Karpas-422 (cell line): ENCODE data around the gene BMPR1B. TPM values are rescaled to one million over a fixed set of nuclear protein-coding genes. Genes with fewer than 3 reads are reported as not detected.

Source experiments
- DNase-seq: peaks from one replicate; pipeline ENCODE4 v3.0.0-alpha.2; 2015
- H2AFZ ChIP-seq: fragments of 200-600 bp; sonication (generic); 2 replicates; pipeline ENCODE4 v1.6.1; 2014; ENCODE audit warnings: antibody characterized with exemption, low read length, mixed read lengths
- H3K27ac ChIP-seq: fragments of 200-600 bp; sonication (generic); 2 replicates; pipeline ENCODE4 v1.5.1; 2014; ENCODE audit warnings: mild to moderate bottlenecking, low read length, moderate library complexity
- H3K27me3 ChIP-seq: fragments of 200-600 bp; sonication (generic); 2 replicates; pipeline ENCODE4 v1.6.1; 2014; ENCODE audit warnings: low read length, mixed read lengths
- H3K36me3 ChIP-seq: fragments of 200-600 bp; sonication (generic); 2 replicates; pipeline ENCODE4 v1.6.1; 2014; ENCODE audit warnings: low read length, mixed read lengths; ENCODE audit not compliant: insufficient read depth
- H3K4me1 ChIP-seq: fragments of 200-600 bp; sonication (generic); 2 replicates; pipeline ENCODE4 v1.6.1; 2014; ENCODE audit warnings: mild to moderate bottlenecking, low read length, mixed read lengths
- H3K4me2 ChIP-seq: fragments of 200-600 bp; sonication (generic); 2 replicates; pipeline ENCODE4 v1.6.1; 2014; ENCODE audit warnings: low read length, low read depth, mild to moderate bottlenecking; ENCODE audit not compliant: poor library complexity, severe bottlenecking
- H3K4me3 ChIP-seq: fragments of 200-600 bp; sonication (generic); 2 replicates; pipeline ENCODE4 v1.5.1; 2014; ENCODE audit warnings: mild to moderate bottlenecking, antibody characterized with exemption, low read length, mixed read lengths
- H3K79me2 ChIP-seq: fragments of 200-600 bp; sonication (generic); 2 replicates; pipeline ENCODE4 v1.6.1; 2014; ENCODE audit warnings: mild to moderate bottlenecking, low read length, mixed read lengths
- H3K9ac ChIP-seq: fragments of 200-600 bp; sonication (generic); 2 replicates; pipeline ENCODE4 v1.6.0; 2014; ENCODE audit warnings: low read length
- H3K9me2 ChIP-seq: fragments of 200-600 bp; sonication (generic), shearing (Covaris generic); replicated peaks from 2 replicates; pipeline ENCODE4 v1.6.0; 2014; ENCODE audit warnings: mild to moderate bottlenecking, low read length, moderate library complexity; ENCODE audit not compliant: insufficient read depth
- H3K9me3 ChIP-seq: fragments of 300-700, 200-600 bp; sonication (generic); 2 replicates; pipeline ENCODE4 v1.6.1; 2014; ENCODE audit warnings: low read length, mixed read lengths
- H4K20me1 ChIP-seq: fragments of 200-600 bp; sonication (generic); 2 replicates; pipeline ENCODE4 v1.6.1; 2014; ENCODE audit warnings: mild to moderate bottlenecking, antibody characterized with exemption, low read length, low read depth; ENCODE audit not compliant: insufficient read depth
- total RNA-seq: library from RNA; depleted of rRNA; stranded (reverse); fragments of >200 nt; shearing (Covaris generic); gene quantifications from 2 replicates; pipeline ENCODE4 v1.2.3, GENCODE V29; 2014; ENCODE audit warnings: low replicate concordance

Gene BMPR1B
- total RNA-seq, 1 experiment from 2014 or later, result not detected

GRCh38 chr4:94880956-94881355 lies 123.2 kb downstream of the BMPR1B start:
- no peaks in the 10 kb centered on the region for H3K79me2 ChIP-seq
- no peak for DNase-seq
- H3K9me3 ChIP-seq, result no peaks in the 10 kb centered on the region
- no peak overlapping the region for H3K4me3 ChIP-seq
- no peak overlapping the region for H3K9ac ChIP-seq
- H3K4me1 ChIP-seq, result no peaks in the 10 kb centered on the region
- H3K9me2 ChIP-seq, result no peaks in the 10 kb centered on the region
- no peak overlapping the region for H2AFZ ChIP-seq
- no peak overlapping the region for H3K27ac ChIP-seq
- H4K20me1 ChIP-seq, result no peaks in the 10 kb centered on the region
- no peak overlapping the region for H3K4me2 ChIP-seq
- H3K36me3 ChIP-seq, result no peaks in the 10 kb centered on the region
- H3K27me3 ChIP-seq, result no peaks in the 10 kb centered on the region

GRCh38 chr4:94882756-94883155 lies 125.0 kb downstream of the BMPR1B start:
- DNase-seq, result no peak
- H4K20me1 ChIP-seq, result no peaks in the 10 kb centered on the region
- H3K36me3 ChIP-seq, result no peaks in the 10 kb centered on the region
- H2AFZ ChIP-seq, result no peak overlapping the region
- H3K79me2 ChIP-seq, result no peaks in the 10 kb centered on the region
- H3K4me3 ChIP-seq, result no peak overlapping the region
- no peaks in the 10 kb centered on the region for H3K27me3 ChIP-seq
- H3K27ac ChIP-seq, result no peak overlapping the region
- no peak overlapping the region for H3K9ac ChIP-seq
- H3K9me2 ChIP-seq, result no peaks in the 10 kb centered on the region
- H3K4me1 ChIP-seq, result no peaks in the 10 kb centered on the region
- H3K4me2 ChIP-seq, result no peak overlapping the region
- H3K9me3 ChIP-seq, result no peaks in the 10 kb centered on the region; the same call in 1 of the 2 replicates

GRCh38 chr4:94887027-94887426 lies 129.3 kb downstream of the BMPR1B start:
- no peak for DNase-seq
- H3K4me1 ChIP-seq, result no peaks in the 10 kb centered on the region
- H3K9me2 ChIP-seq, result no peaks in the 10 kb centered on the region
- H3K4me3 ChIP-seq, result no peak overlapping the region
- H3K27ac ChIP-seq, result no peak overlapping the region
- H3K9ac ChIP-seq, result no peak overlapping the region
- H3K4me2 ChIP-seq, result no peak overlapping the region
- H4K20me1 ChIP-seq, result no peaks in the 10 kb centered on the region
- no peaks in the 10 kb centered on the region for H3K27me3 ChIP-seq
- no peak overlapping the region for H2AFZ ChIP-seq
- H3K79me2 ChIP-seq, result no peaks in the 10 kb centered on the region
- H3K36me3 ChIP-seq, result no peaks in the 10 kb centered on the region
- H3K9me3 ChIP-seq, result no peaks in the 10 kb centered on the region; the same call in 1 of the 2 replicates

- Histone ChIP-seq H3K4me1 (no peaks in the 10 kb centered on the region), H3K9ac (no peak overlapping the region), H3K27me3 (no peaks in the 10 kb centered on the region), H3K4me2 (no peak overlapping the region), H3K36me3 (no peaks in the 10 kb centered on the region), H3K27ac (no peak overlapping the region), H3K79me2 (no peaks in the 10 kb centered on the region), H3K4me3 (no peak overlapping the region), H2AFZ (no peak overlapping the region), H3K9me2 (no peaks in the 10 kb centered on the region), H3K9me3 (no peaks in the 10 kb centered on the region; the same call in 1 of the 2 replicates), H4K20me1 (no peaks in the 10 kb centered on the region)
- no peak for DNase-seq
Observed at GRCh38 chr4:94889523-94889922, 131.8 kb downstream of the BMPR1B start.

DNA sequence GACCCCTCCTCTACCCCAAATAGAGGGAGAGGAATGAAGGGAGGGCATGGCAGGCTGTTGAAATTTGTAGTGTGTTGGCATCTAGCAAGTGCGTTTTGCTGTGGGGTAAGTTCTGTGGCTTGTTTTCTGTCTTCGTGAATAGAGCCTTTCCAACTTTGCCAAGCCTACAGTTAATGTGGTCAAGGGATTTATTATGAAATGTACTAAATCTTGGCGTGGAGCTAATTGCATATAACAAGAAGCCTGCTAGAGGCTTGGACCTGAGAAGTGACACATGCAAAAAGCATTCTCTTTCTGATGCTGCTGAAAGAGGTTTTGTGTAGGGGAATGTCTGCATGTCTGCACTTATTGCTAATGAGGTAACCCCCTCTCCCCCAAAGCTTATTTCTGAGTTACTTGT lies 132.2 kb downstream of the BMPR1B start:
- no peak overlapping the region for H2AFZ ChIP-seq
- no peaks in the 10 kb centered on the region for H3K27me3 ChIP-seq
- no peak for DNase-seq
- no peaks in the 10 kb centered on the region for H3K4me1 ChIP-seq
- H3K79me2 ChIP-seq, result no peaks in the 10 kb centered on the region
- no peaks in the 10 kb centered on the region for H3K36me3 ChIP-seq
- H3K9me3 ChIP-seq, result no peaks in the 10 kb centered on the region; the same call in 1 of the 2 replicates
- no peak overlapping the region for H3K4me2 ChIP-seq
- H3K9me2 ChIP-seq, result no peaks in the 10 kb centered on the region
- H3K9ac ChIP-seq, result no peak overlapping the region
- no peaks in the 10 kb centered on the region for H4K20me1 ChIP-seq
- no peak overlapping the region for H3K4me3 ChIP-seq
- H3K27ac ChIP-seq, result no peak overlapping the region

DNA sequence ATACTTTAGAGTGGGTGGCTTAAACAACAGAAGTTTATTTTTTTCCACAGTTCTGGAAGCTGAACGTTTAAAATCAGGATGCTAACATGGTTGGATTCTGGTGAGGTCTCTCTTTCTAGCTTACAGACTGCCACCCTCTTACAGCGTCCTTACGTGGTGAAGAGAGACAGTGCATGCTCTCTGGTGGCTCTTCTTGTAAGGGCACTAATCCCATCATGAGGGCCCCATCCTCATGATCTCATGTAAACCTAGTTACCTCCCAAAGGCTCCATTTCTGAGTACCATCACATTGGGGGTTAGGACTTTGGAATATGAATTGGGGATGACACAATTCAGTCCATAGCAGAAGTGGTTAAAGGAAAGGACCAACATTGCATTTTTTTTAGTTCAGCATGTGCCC lies 132.8 kb downstream of the BMPR1B start:
- Histone ChIP-seq H2AFZ (no peak overlapping the region), H3K79me2 (no peaks in the 10 kb centered on the region), H3K9me2 (no peaks in the 10 kb centered on the region), H3K9ac (no peak overlapping the region), H3K4me3 (no peak overlapping the region), H3K4me2 (no peak overlapping the region), H4K20me1 (no peaks in the 10 kb centered on the region), H3K4me1 (no peaks in the 10 kb centered on the region), H3K36me3 (no peaks in the 10 kb centered on the region), H3K27ac (no peak overlapping the region), H3K27me3 (no peaks in the 10 kb centered on the region), H3K9me3 (no peaks in the 10 kb centered on the region; the same call in 1 of the 2 replicates)
- no peak for DNase-seq

- Histone ChIP-seq H3K36me3 (no peaks in the 10 kb centered on the region), H2AFZ (no peak overlapping the region), H3K27me3 (no peaks in the 10 kb centered on the region), H3K4me2 (no peak overlapping the region), H3K9me2 (no peaks in the 10 kb centered on the region), H3K4me3 (no peak overlapping the region), H4K20me1 (no peaks in the 10 kb centered on the region), H3K4me1 (no peaks in the 10 kb centered on the region), H3K79me2 (no peaks in the 10 kb centered on the region), H3K9me3 (no peaks in the 10 kb centered on the region; the same call in 1 of the 2 replicates), H3K27ac (no peak overlapping the region), H3K9ac (no peak overlapping the region)
- no peak for DNase-seq
Observed at GRCh38 chr4:94892051-94892450, 134.3 kb downstream of the BMPR1B start.

- no peaks in the 10 kb centered on the region for H3K27me3 ChIP-seq
- H3K4me1 ChIP-seq, result no peaks in the 10 kb centered on the region
- no peaks in the 10 kb centered on the region for H3K9me3 ChIP-seq
- no peaks in the 10 kb centered on the region for H3K9me2 ChIP-seq
- H3K36me3 ChIP-seq, result no peaks in the 10 kb centered on the region
- no peaks in the 10 kb centered on the region for H3K79me2 ChIP-seq
- H3K27ac ChIP-seq, result no peak overlapping the region
- H2AFZ ChIP-seq, result no peak overlapping the region
- H4K20me1 ChIP-seq, result no peaks in the 10 kb centered on the region
- H3K4me3 ChIP-seq, result no peak overlapping the region
- DNase-seq, result no peak
- H3K4me2 ChIP-seq, result no peak overlapping the region
- no peak overlapping the region for H3K9ac ChIP-seq
Observed at GRCh38 chr4:94895081-94895480, 137.3 kb downstream of the BMPR1B start.

DNA sequence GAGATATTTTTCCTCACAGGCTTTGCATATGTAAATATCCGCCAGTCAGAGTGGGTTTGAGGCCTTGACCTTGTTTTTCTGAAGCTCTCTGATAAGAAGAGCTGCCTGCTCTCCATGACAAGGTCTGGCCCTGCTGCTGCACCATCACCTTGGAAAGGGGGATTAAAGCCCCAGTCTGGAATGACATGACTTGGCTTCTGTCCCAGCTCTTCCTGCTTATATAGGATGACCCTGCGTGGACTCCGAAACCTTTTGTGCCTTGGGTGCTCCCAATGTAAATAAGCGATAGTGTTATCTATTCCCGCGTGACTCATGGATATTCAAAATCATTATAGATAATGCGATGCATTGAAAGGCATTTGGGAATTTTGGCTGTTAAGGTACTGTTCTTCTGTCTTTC lies 139.3 kb downstream of the BMPR1B start:
- Histone ChIP-seq H3K9me3 (no peaks in the 10 kb centered on the region), H3K9ac (no peak overlapping the region), H3K27me3 (no peaks in the 10 kb centered on the region), H3K79me2 (no peaks in the 10 kb centered on the region), H3K27ac (no peak overlapping the region), H3K9me2 (no peaks in the 10 kb centered on the region), H3K36me3 (no peaks in the 10 kb centered on the region), H3K4me2 (no peak overlapping the region), H4K20me1 (no peaks in the 10 kb centered on the region), H2AFZ (no peak overlapping the region), H3K4me1 (no peaks in the 10 kb centered on the region), H3K4me3 (no peak overlapping the region)
- DNase-seq, result no peak
